Eye (tissue), 1 donor: Measurements from ENCODE around the gene RHOC.

ENCODE experiments used
- DNase-seq: peaks from one replicate; pipeline ENCODE4 v3.0.0-alpha.2; 2015

RHOC gene

DNA sequence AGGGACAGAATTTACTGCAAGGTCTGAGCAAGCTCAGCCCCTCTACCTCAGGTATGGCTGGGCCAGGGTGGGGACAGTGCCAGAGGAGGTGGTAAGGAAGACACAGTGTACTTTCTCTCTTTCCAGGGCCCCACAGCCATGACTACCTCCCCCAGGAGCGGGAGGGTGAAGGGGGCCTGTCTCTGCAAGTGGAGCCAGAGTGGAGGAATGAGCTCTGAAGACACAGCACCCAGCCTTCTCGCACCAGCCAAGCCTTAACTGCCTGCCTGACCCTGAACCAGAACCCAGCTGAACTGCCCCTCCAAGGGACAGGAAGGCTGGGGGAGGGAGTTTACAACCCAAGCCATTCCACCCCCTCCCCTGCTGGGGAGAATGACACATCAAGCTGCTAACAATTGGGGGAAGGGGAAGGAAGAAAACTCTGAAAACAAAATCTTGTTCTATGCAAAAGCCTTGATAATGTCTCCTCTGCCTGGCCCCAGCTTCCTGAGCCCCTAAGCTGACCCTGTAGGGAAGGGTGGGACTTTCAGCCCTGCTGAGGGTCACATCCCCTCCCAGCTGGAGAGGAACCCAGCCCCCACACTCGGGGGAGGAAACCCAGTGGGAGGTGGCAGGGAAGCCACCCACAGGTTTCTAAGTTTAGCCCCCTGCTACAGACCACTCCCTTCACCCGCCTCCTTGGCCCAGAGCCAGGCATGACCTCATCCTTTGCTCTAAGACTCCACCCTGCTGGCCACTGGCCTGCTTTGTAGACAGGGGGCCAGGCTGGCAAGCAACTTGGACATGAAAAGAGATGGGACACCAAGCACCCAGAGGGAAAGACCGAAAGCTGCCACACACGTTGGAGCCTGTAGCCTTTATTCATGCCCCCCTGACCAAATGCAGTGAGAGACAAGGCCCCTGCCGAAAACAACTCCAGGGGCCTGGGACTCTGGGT, 6.4 kb downstream of the RHOC start:
- DNase-seq, result peak; percentile 95

DNA sequence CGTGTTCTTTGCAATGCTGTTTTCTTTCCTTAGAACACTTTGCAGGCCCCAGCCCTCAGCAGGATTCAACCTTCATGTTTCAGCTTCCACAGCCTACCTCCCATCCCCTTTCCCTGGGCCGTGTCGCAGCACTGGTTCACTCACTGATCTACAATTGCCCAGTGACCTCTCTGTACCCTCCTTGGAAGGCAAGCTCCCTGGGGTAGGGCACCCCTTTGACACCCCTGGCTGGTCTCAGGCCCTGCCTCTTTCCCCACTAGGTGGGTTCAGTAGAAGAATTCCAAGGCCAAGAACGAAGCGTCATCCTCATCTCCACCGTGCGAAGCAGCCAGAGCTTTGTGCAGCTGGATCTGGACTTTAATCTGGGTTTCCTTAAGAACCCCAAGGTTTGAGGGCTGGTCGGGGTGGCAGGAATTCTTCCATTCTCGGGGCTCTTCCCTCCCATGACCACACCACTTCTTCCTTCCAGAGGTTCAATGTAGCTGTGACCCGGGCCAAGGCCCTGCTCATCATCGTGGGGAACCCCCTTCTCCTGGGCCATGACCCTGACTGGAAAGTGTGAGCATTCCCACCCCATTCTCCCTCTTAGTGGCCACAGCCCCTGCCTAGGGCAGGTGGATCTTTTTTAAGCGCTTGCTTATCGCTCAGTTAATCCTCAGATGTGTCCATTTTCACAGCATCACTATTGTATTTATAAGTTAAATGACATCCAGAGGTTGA, 7.3 kb downstream of the RHOC start:
- DNase-seq, result no peak

DNA sequence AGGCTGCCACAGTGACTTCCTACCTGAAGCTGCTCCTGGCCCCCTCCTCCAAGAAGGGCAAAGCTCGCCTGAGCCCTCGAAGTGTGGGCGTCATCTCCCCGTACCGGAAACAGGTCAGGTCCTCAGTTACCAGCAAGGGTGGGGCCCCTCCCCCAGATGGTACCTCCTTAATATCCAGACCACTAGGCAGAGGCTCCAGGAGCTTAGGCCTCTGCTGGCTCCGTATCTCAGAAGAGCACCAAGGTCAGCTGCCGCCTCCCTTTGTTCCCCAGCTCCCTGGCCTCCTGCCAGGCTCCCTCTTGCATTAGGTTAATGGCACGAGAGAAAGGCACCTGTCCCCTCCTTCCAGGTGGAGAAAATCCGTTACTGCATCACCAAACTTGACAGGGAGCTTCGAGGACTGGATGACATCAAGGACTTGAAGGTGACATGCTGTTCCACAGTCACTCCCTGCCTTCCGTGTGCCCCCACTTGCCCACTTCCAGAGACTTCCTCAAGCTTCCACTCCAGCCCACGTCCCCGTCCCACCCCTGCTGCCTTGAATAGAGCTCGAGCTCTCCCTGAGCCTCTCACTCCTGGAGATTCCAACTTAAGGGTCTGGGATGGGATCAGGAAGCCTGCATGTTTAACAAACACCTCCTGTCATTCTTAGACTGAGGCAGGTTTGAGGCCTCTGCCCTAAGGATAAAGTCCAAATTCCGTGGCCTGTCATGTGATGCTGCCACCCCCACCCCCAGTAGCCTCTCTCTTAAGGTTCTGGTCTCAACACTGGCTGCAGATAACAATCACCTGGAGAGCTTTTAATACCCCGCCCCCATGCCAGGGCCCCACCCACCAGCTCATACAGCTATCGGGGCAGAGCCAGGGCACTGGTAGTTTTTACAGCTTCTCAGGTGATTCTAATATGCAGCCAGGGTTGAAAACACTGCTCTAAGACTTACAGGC, 8.3 kb downstream of the RHOC start:
- DNase-seq, result no peak

DNA sequence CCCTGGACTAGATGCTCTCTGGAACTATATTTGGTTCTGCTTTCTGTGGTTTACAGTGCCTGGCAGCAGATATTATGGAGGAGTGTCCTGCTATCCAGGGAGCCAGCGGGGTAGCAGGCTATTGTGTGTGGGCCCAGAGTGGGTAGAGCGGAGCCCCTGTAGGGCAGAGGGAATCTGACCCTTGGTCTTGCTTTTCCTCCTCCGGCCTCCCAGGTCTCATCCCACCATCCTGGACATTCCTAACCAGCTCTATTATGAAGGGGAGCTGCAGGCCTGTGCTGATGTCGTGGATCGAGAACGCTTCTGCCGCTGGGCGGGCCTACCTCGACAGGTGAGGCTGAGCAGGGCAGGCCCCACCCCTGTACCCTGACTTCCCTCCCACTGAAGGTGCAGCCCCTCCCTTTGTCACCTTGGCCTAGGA, 9.1 kb downstream of the RHOC start:
- no peak for DNase-seq

DNA sequence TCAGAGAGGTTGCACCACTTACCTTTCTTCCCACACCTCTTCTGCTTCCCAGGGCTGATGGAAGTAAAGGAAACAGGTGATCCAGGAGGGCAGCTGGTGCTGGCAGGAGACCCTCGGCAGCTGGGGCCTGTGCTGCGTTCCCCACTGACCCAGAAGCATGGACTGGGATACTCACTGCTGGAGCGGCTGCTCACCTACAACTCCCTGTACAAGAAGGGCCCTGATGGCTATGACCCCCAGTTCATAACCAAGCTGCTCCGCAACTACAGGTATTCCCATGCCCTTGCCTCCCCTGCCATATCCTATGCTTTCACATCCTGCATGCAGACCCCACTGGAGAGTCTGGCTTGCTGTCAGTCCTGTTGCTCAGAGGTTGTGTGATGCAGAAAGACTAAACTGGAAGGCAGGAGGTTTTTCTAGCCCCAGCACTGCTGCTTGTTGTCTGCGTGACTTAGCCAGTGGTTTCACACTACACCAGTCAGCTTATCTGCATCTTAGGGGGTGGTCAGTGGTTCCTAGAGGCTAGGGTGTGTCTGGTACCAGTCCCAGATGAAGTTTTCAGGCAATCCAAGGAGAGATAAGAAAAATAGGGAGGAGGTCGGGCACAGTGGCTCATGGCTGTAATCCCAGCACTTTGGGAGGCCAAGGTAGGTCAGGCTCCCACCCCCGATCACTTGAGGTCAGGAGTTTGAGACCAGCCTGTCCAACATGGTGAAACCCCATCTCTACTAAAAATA, 10.2 kb downstream of the RHOC start:
- no peak for DNase-seq

DNA sequence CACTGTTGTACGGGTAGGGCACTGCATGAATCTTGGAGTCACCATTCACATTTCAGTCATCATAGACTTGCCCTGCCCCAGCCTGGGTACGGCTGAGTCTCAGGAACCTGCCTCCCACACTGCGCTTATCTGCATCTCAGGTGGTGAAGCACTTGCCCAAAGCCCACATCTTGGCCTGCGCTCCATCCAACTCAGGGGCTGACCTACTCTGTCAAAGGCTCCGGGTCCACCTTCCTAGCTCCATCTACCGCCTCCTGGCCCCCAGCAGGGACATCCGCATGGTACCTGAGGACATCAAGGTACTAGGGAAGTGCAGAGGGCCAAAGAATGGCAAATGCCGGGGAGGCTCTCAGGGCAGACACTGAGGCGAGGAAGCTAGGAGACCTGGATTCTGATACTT, 11.7 kb downstream of the RHOC start:
- no peak for DNase-seq

DNA sequence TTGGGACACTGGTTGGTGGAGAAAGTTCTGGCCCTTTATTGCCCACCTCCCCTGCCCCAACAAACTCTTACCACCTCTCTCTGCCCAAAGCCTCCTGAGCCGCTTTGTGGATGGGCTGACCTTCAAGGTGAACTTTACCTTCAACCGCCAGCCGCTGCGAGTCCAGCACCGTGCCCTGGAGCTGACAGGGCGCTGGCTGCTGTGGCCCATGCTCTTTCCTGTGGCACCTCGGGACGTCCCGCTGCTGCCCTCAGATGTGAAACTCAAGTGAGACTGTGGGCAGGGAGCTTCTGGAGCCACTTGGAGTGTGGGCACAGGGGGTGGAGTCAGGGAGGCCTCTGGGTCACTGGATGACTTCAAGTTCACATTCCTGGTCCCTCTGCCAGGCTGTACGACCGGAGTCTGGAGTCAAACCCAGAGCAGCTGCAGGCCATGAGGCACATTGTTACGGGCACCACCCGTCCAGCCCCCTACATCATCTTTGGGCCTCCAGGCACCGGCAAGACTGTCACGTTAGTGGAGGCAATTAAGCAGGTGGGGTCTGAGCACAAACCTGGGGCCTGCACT, 12.5 kb downstream of the RHOC start:
- no peak for DNase-seq

DNA sequence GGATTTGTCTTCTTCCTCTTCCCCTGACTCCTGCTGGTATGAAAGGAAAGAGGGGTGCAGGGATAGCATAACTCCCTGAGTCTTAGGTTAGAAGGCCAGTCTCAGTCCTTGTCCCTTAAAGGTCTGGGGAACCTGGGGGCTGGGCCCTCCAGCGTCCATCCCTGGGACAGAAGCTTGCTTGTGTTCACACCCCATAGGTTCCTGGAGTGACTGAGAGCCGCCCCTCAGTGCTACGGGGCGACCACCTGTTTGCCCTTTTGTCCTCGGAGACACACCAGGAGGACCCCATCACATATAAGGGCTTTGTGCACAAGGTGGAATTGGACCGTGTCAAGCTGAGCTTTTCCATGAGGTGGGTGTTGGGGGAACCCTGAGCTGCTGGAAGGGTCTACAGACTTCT, 13.1 kb downstream of the RHOC start:
- DNase-seq, result no peak

DNA sequence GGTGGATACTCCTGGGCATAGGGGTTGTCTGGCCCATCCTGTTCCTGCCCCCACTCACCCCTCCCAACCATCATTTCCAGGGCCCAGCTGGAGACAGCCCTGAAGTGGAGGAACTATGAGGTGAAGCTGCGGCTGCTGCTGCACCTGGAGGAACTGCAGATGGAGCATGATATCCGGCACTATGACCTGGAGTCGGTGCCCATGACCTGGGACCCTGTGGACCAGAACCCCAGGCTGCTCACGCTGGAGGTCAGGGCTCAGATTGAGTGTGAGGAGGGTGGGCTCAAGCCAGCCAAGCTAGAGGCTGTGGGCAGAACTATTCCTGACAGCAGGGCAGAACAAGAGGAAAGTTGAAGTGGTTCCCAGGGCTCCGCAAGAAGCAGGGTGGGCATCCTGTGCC, 14.2 kb downstream of the RHOC start:
- DNase-seq, result no peak

DNA sequence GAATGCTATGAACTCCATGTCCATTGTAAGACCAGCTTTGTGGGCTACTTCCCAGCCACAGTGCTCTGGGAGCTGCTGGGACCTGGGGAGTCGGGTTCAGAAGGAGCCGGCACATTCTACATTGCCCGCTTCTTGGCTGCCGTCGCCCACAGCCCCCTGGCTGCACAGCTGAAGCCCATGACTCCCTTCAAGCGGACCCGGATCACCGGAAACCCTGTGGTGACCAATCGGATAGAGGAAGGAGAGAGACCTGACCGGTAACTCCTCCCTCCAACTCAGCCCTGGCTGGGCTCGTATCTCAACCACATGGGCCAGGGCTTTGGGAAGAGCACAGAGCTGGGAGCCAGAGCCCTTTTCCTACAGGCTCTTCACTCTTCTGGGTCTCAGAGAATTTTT, 17.1 kb downstream of the RHOC start:
- no peak for DNase-seq

DNA sequence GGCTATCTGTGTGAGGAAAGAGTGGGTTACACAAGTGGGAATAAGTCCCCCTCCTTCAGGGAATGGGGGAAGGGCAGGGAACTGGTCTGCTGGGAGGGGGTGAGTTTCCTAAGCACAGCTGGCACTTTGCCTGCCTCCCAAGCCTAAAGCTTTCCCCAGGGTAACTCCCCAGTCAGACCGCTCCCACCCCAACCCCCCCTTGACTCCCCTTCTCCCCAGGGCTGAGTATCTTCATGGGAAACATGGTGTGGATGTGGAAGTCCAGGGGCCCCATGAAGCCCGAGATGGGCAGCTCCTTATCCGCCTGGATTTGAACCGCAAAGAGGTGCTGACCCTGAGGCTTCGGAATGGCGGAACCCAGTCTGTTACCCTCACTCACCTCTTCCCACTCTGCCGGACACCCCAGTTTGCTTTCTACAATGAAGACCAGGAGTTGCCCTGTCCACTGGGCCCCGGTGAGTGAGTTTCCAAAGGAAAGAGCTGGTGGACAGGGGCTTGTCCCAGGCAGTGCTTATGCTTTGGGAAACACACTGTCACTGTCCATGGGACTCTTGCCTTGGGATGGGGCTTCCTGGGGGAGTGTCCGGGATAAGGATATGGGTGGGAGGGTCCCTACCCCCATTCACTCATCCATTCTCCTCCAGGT, 17.6 kb downstream of the RHOC start:
- no peak for DNase-seq

DNA sequence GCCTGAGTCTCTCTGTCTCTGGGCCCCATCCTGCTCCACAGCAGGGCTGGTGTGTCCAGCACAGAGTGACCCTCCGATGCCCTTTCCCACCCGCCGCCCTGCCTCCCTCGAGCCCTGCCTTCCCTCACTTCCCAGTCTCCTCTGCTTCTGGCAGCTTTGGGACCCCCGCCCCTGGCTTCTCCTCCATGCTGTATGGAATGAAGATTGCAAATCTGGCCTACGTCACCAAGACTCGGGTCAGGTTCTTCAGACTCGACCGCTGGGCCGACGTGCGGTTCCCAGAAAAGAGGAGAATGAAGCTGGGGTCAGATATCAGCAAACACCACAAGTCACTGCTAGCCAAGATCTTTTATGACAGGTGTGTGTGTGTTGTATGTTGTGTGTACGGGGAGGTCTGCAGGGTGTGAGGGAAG, 18.1 kb downstream of the RHOC start:
- DNase-seq, result no peak

DNA sequence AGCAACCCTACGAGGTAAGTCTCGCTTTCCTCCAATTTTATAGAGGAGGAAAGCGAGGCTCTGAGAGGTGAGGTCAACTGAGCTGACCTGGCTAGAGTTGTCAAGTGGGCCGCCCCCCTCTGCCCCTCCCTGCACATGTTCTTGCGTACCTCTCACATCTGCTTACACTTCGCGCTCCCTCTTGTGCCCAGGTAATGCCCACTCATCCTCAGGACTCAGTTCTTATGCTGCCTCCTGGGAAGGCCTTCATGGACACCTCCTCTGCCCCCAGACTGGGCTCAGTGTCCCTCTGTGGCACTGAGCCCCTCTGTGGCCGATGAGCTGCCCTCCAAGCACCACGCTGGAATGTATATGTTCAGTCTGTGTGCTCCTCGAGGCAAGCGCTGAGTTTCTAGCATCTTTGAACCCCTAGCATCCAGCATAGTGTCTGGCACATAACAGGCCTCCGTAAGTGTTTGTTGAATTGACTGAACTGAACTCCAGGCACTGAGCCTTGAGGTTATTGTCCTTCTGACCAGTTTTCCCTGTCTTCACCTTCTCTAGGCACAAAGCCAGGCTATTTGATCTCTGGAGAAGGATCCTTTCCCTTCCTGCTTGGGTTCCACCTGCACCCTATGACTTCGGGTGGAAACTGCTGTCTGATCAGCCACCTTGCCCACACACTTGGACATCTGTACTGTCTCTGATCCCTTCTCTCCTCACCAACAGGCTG, 19.0 kb downstream of the RHOC start:
- no peak for DNase-seq

DNA sequence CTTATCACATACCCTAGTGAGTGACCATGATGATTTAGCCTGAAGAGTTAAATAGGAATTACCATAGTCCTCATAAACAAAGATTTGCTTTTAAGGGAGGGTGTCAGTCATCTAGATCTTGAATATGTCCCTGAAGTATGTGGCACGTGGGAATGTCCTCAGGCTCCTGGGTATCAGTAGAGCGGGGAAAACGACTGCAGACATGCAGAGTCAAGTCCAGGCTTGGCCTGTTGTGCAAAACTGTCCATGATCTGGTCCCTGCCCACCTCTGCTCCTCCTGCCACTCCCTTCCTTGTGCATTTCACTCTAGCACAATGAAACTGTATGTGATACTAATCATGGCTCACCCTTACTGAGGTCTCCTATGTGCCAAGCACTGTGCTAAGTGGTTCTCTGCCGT, 19.6 kb downstream of the RHOC start:
- DNase-seq, result no peak

DNA sequence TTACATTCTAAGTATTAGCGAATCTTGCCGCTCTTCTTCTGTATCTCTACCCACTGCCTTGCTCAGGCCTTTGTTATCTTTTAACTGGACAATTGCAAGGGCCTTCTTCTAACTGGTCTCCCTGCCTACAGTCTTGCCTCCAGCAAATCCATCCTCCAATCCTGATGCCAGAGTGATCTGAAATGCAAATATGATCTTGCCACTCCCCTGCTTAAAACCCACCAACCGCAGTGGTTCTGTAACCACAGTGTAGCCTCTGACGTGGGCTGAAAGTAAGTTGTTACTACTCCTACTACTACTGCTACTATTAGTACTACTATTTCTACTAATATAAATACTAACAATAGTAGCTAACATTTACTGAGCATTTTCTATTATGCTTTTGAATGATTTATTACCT, 20.1 kb downstream of the RHOC start:
- DNase-seq, result no peak

DNA sequence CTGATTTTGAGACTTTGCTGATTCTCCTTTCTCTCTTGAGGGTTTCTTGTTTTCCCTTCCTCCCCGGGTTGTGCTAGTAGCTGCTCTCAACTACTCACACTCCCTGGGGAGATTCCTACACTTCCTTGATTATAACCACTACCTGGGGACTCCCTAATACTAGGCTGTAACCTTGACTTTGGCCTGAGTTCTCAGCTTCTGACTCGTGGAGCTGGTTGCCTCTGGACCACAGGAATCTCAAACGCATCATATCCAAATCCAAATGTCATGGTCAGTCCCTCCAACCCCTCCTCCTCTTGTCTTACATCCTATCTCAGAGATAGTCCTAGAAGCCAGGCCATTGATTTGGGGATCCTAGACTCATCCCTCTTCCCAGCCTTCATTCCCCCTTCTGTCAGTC, 20.5 kb downstream of the RHOC start:
- no peak for DNase-seq

DNA sequence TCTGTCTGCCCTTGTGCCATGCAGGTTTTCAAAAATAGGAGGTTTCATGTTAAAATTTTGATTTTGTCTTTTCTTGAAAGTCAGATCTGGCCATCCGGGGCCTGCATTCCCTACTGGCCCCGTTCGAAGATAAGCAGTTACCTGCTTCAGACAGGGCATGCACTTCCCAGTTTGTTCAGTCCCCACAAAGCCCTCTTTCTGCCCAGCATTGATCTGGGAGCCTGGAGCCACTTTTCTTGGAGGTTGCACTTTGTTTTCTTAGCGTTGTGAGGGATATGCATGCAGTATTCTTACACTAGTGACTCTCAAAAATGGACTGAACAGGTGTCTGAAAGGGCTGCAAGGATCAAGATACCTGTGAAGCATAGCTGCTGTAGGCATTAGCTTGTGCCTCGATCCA, 21.0 kb downstream of the RHOC start:
- no peak for DNase-seq

DNA sequence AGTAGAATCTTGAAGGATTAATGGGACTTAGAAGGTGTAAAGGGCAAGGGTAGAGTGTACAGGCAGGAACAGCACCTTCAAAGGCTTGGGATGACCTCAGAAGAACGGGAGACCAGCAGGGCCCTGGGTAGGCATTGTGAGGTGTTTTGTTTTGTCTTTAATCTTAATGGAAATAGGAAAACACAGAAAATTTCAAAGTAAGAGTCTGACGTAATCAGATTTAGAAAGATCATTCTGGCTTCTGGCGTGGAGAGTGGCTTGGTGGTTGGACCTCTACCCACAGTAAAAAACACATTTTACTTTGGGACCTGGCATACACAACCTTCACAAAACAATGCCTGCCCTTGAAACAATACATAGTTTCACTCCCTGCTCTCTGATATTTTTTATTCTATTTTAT, 28.3 kb downstream of the RHOC start:
- no peak for DNase-seq

DNA sequence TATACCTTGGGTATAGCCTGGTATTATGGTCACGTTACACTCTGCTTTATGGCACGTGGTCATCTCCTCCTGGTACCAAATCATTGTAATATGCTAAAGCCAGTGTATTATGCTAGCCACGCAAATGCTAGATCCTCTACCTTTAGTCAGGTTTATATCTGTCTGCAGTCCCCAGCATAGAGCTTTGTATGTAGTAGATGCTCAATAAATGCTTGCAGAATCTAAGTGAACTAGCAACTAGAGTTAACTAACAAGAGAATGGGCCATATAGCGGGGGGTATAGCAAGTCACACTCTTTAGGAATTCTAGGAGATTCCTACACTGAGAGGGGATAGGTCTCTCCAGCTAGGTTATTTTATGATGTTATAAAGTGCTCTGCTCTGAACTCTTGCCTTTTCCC, 29.4 kb downstream of the RHOC start:
- DNase-seq, result no peak

DNA sequence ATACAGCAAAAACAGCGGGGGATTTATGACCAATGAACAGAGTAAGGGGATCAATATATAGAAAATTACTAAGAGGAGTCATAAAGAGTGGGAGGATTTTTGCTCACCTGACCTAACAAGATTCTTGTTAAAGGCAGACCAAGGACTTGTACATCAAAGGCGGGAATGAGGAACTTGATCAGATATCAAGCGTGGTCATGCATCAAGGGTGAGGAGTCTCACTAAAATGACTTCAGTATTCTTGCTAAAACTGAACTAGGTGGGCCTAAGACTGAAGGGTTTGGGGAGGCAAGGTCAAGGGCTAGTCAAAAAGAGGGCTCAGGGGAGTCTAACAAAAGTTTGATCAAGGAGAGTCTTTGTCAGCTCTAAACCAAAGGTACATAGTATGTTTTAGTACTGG, 30.4 kb downstream of the RHOC start:
- DNase-seq, result no peak
